Esophagus muscularis mucosa (tissue), 4 donors: Measurements from ENCODE around the gene ZBTB22.

Source experiments
- CTCF ChIP-seq, 3 experiments: fragments of 200-600 bp in 2 of 3; fragments of 450-650 bp in 1 of 3; sonication (generic) in 2 of 3; IDR thresholded peaks; one replicate each; pipeline ENCODE4 v1.5.1; 2017 to 2019; ENCODE audit warnings: antibody characterized with exemption in 3 of 3, mild to moderate bottlenecking in 2 of 3, moderate library complexity in 1 of 3
- EP300 ChIP-seq: sonication (generic); formaldehyde crosslinking; IDR thresholded peaks from one replicate; pipeline ENCODE4 v1.6.1; 2017; ENCODE audit warnings: antibody characterized with exemption
- POLR2A ChIP-seq: fragments of 450-650 bp; IDR thresholded peaks from one replicate; pipeline ENCODE4 v1.6.1; 2017; ENCODE audit warnings: antibody characterized with exemption, moderate library complexity, mild to moderate bottlenecking, low read depth
- POLR2AphosphoS5 ChIP-seq, 2 donors: sonication (generic); formaldehyde crosslinking; IDR thresholded peaks; one replicate each; pipeline ENCODE4 v1.6.1; 2017; ENCODE audit warnings: antibody characterized with exemption in 2 of 2

GRCh38 chr6:33315793-33316602 lies 1.5 kb downstream of the ZBTB22 start:
- TF ChIP-seq CTCF (IDR thresholded peaks at IDR 0.05), result no peak
- no peak for TF ChIP-seq POLR2A
- no peak for TF ChIP-seq POLR2AphosphoS5 (IDR thresholded peaks at IDR 0.05)
- no peak for TF ChIP-seq EP300
